SK-N-SH (cell line): ENCODE measurements around the gene CNOT11. TPM values are rescaled to one million over a fixed set of nuclear protein-coding genes. Genes with fewer than 3 reads are reported as not detected.

ENCODE experiments used
- CTCF ChIA-PET: fragments of 300-600, 350-600 bp; formaldehyde crosslinking; extraction: SDS; loops from one replicate; lab custom pipeline; 2021; lab: Yijun Ruan, JAX
- POLR2A ChIA-PET: fragments of 350-600 bp; sonication (Branson Sonifier 250); formaldehyde crosslinking; extraction: SDS; loops from one replicate; lab custom pipeline; 2020; ENCODE audit warnings: antibody characterized with exemption, inconsistent platforms; lab: Yijun Ruan, JAX
- DNase-seq: peaks from one replicate; pipeline ENCODE4 v3.0.0; 2012
- H2AFZ ChIP-seq: fragments of 200-600 bp; sonication (generic); 2 replicates; pipeline ENCODE4 v1.8.1; 2016; ENCODE audit warnings: antibody characterized with exemption, mild to moderate bottlenecking, low read depth
- H3F3A ChIP-seq: fragments of 200-600 bp; sonication (generic); replicated peaks from 2 replicates; pipeline ENCODE3; 2016; ENCODE audit warnings: antibody characterized with exemption, mild to moderate bottlenecking; ENCODE audit not compliant: insufficient read depth
- H3K27ac ChIP-seq, 2 experiments: fragments of 200-500 bp in 1 of 2; fragments of 200-600 bp in 1 of 2; sonication (Bioruptor generic) in 1 of 2; sonication (generic), shearing (Covaris generic) in 1 of 2; 2 replicates each; pipeline versions ENCODE4 v1.5.1 to v1.6.1; 2014 to 2016; ENCODE audit warnings: low read depth in 2 of 2, inconsistent platforms in 1 of 2, low read length in 1 of 2, mild to moderate bottlenecking in 1 of 2, mixed read lengths in 1 of 2
- H3K27me3 ChIP-seq: fragments of 200-600 bp; sonication (generic), shearing (Covaris generic); 2 replicates; pipeline ENCODE4 v1.6.1; 2016; ENCODE audit warnings: mixed run types; ENCODE audit not compliant: insufficient read depth
- H3K36me3 ChIP-seq, 2 experiments: fragments of 200-500 bp in 1 of 2; fragments of 200-600 bp in 1 of 2; sonication (Bioruptor generic) in 1 of 2; sonication (generic) in 1 of 2; replicated peaks in 1 of 2; 2 replicates each; pipeline versions ENCODE3 to v1.5.1; 2014 to 2016; ENCODE audit warnings: low read length in 1 of 2, mild to moderate bottlenecking in 1 of 2; ENCODE audit not compliant: insufficient read depth in 2 of 2, control insufficient read depth in 1 of 2
- H3K4me1 ChIP-seq, 2 experiments: fragments of 200-500 bp in 1 of 2; fragments of 200-600 bp in 1 of 2; sonication (Bioruptor generic) in 1 of 2; sonication (generic), shearing (Covaris generic) in 1 of 2; 2 replicates each; pipeline versions ENCODE4 v1.5.1 to v1.6.1; 2014 to 2016; ENCODE audit warnings: low read depth in 1 of 2, low read length in 1 of 2, mixed run types in 1 of 2; ENCODE audit not compliant: insufficient read depth in 2 of 2, control insufficient read depth in 1 of 2
- H3K4me2 ChIP-seq: fragments of 200-600 bp; sonication (generic), shearing (Covaris generic); 2 replicates; pipeline ENCODE4 v1.6.1; 2017; ENCODE audit warnings: mixed run types
- H3K4me3 ChIP-seq, 2 experiments: fragments of 200-500 bp in 1 of 2; fragments of 200-600 bp in 1 of 2; sonication (Bioruptor generic) in 1 of 2; sonication (generic), shearing (Covaris generic) in 1 of 2; 2 replicates each; pipeline versions ENCODE4 v1.5.1 to v1.8.1; 2014 to 2016; ENCODE audit warnings: low read depth in 2 of 2, inconsistent platforms in 1 of 2, low read length in 1 of 2, mild to moderate bottlenecking in 1 of 2, mixed read lengths in 1 of 2, moderate library complexity in 1 of 2
- H3K79me2 ChIP-seq: fragments of 200-600 bp; sonication (generic); 2 replicates; pipeline ENCODE4 v1.8.1; 2017; ENCODE audit warnings: mild to moderate bottlenecking; ENCODE audit not compliant: insufficient read depth
- H3K9ac ChIP-seq: fragments of 200-600 bp; sonication (generic); 2 replicates; pipeline ENCODE4 v1.6.1; 2017; ENCODE audit warnings: mixed run types
- H3K9me2 ChIP-seq: fragments of 200-600 bp; sonication (generic); 2 replicates; pipeline ENCODE4 v1.6.1; 2017; ENCODE audit warnings: mixed run types
- H3K9me3 ChIP-seq: fragments of 200-600 bp; sonication (generic); 2 replicates; pipeline ENCODE4 v1.6.1; 2017; ENCODE audit warnings: mixed run types, mild to moderate bottlenecking, moderate library complexity
- H4K20me1 ChIP-seq: fragments of 200-600 bp; sonication (generic); 2 replicates; pipeline ENCODE4 v1.6.1; 2017; ENCODE audit warnings: mild to moderate bottlenecking, mixed run types; ENCODE audit not compliant: insufficient read depth
- CHD2 ChIP-seq: fragments of 150-350 bp; IDR thresholded peaks from 2 replicates; pipeline ENCODE4 v1.6.1; 2018; ENCODE audit warnings: low read length; ENCODE audit not compliant: partially characterized antibody
- CTCF ChIP-seq: fragments of 200-600 bp; sonication (generic); IDR thresholded peaks from 2 replicates; pipeline ENCODE4 v1.6.1; 2017; ENCODE audit warnings: antibody characterized with exemption, mild to moderate bottlenecking, moderate library complexity
- FOXJ3 ChIP-seq: sonication (generic); formaldehyde crosslinking; IDR thresholded peaks from 2 replicates; pipeline ENCODE4 v1.5.1; 2020; ENCODE audit warnings: mild to moderate bottlenecking, missing genetic modification reagents
- GABPA ChIP-seq: IDR thresholded peaks from 2 replicates; pipeline ENCODE4 v1.4.0; 2012; ENCODE audit warnings: low read depth, mild to moderate bottlenecking
- JUND ChIP-seq: IDR thresholded peaks from 2 replicates; pipeline ENCODE4 v1.4.0; 2012
- MAX ChIP-seq: IDR thresholded peaks from 2 replicates; pipeline ENCODE4 v1.4.0; 2012; ENCODE audit warnings: low read depth
- NFIC ChIP-seq: IDR thresholded peaks from 2 replicates; pipeline ENCODE4 v1.4.0; 2012; ENCODE audit warnings: borderline replicate concordance
- RAD21 ChIP-seq: IDR thresholded peaks from 2 replicates; pipeline ENCODE4 v1.6.1; 2012; ENCODE audit warnings: mild to moderate bottlenecking, low read length
- RFX5 ChIP-seq: IDR thresholded peaks from 2 replicates; pipeline ENCODE4 v1.6.1; 2012; ENCODE audit warnings: mild to moderate bottlenecking, improper control_type of control experiment, low read length
- SIN3A ChIP-seq: IDR thresholded peaks from 2 replicates; pipeline ENCODE4 v1.6.1; 2012; ENCODE audit warnings: low read depth, mild to moderate bottlenecking, low read length, moderate library complexity, borderline replicate concordance
- SMC3 ChIP-seq: IDR thresholded peaks from 2 replicates; pipeline ENCODE4 v1.6.1; 2012; ENCODE audit warnings: low read depth, low read length, improper control_type of control experiment
- USF1 ChIP-seq: IDR thresholded peaks from 2 replicates; pipeline ENCODE4 v1.4.0; 2012; ENCODE audit warnings: low read depth, borderline replicate concordance
- USF2 ChIP-seq: fragments of 150-350 bp; IDR thresholded peaks from 2 replicates; pipeline ENCODE4 v1.6.1; 2017; ENCODE audit warnings: antibody characterized with exemption, low read length, low read depth, borderline replicate concordance
- YY1 ChIP-seq: IDR thresholded peaks from 2 replicates; pipeline ENCODE4 v1.4.0; 2012; ENCODE audit warnings: low read depth, mild to moderate bottlenecking
- ZBTB33 ChIP-seq: IDR thresholded peaks from 2 replicates; pipeline ENCODE4 v1.4.0; 2012; ENCODE audit warnings: low read depth, borderline replicate concordance
- WGBS: methylation state at CpG from one replicate; pipeline ENCODE4 v1.1.6; 2017; ENCODE audit warnings: low lambda C conversion rate; 5-methylcytosine and 5-hydroxymethylcytosine counted together
- polyA plus RNA-seq, 3 experiments: library from polyadenylated mRNA; depleted of rRNA; stranded (reverse); fragments of >200 nt; gene quantifications; 2 replicates each; pipeline ENCODE4 v1.2.3, GENCODE V29; 2012

CNOT11 gene
- polyA plus RNA-seq, 1 of the 3 experiments (the other 2 are of a cell fraction): 38.4 TPM

- 38% methylated on average over 15 of the region's 15 CpGs for whole genome bisulfite sequencing
- no peaks in the 10 kb centered on the region for H3K36me3 ChIP-seq
- CTCF ChIA-PET: interaction anchor here (0.6 to 7.1 kb wide), 37 partner anchors 9 to 622 kb away, joined by 3 to 80 read pairs (median 4); partner anchors contain the start of gene TBC1D8
- POLR2A ChIA-PET: no interaction called here
- TF ChIP-seq YY1 (no peak), CTCF (peak; percentile 72), USF1 (no peak), GABPA (no peak), CHD2 (no peak), RAD21 (peak; percentile 79), SMC3 (peak; percentile 79), MAX (no peak), RFX5 (no peak), SIN3A (no peak)
- peak overlapping the region; percentile 76 for H3K4me2 ChIP-seq
- DNase-seq: peak; percentile 76
- no peaks in the 10 kb centered on the region for H3K9me2 ChIP-seq
- H3K9me3 ChIP-seq: peaks cover 4% of the 10 kb centered on the region; the same call in 1 of the 2 replicates
- H3K27me3 ChIP-seq: no peaks in the 10 kb centered on the region
- peak overlapping the region; percentile 17 to 53; a peak in 2 of 4 replicates for H3K4me3 ChIP-seq
- H3K9ac ChIP-seq: peak overlapping the region; percentile 65; the same call in 1 of the 2 replicates
- H3K27ac ChIP-seq: peak overlapping the region; percentile 29 to 48; a peak in 3 of 4 replicates
- H3K79me2 ChIP-seq: no peaks in the 10 kb centered on the region
- H2AFZ ChIP-seq: peak overlapping the region; percentile 100
- H4K20me1 ChIP-seq: no peaks in the 10 kb centered on the region
- no peaks in the 10 kb centered on the region for H3F3A ChIP-seq
- H3K4me1 ChIP-seq: no peaks in the 10 kb centered on the region
Measured at GRCh38 chr2:101205521-101206479, 46.9 kb upstream of the CNOT11 start.

- WGBS: 42% methylated on average over 4 of the region's 4 CpGs
- TF ChIP-seq NFIC (no peak), RFX5 (no peak), JUND (no peak), USF2 (no peak), ZBTB33 (no peak), CTCF (no peak), FOXJ3 (CRISPR knock-in tag) (no peak)
Measured at GRCh38 chr2:101208830-101209229, 43.9 kb upstream of the CNOT11 start.

More at GRCh38 chr2:101208830-101209229, 43.9 kb upstream of the CNOT11 start:
- ChIA-PET POLR2A (no interaction called here), CTCF (interaction anchor here (1.0 to 1.8 kb wide), 3 partner anchors 9 to 196 kb away, joined by 3 to 9 read pairs (median 7); no protein-coding TSS in a partner anchor)
- Histone ChIP-seq H3K4me3 (no peak overlapping the region), H3K79me2 (no peaks in the 10 kb centered on the region), H3F3A (no peaks in the 10 kb centered on the region), H3K4me1 (no peaks in the 10 kb centered on the region), H3K9me3 (peaks cover 4% of the 10 kb centered on the region; the same call in 1 of the 2 replicates), H3K36me3 (no peaks in the 10 kb centered on the region), H3K9ac (no peak overlapping the region), H4K20me1 (no peaks in the 10 kb centered on the region), H3K27ac (no peak overlapping the region), H3K4me2 (no peak overlapping the region), H2AFZ (no peak overlapping the region), H3K27me3 (no peaks in the 10 kb centered on the region), H3K9me2 (no peaks in the 10 kb centered on the region)
- no peak for DNase-seq
